Measurements from ENCODE around the gene CPT1C. TPM values are rescaled to one million over a fixed set of nuclear protein-coding genes. Genes with fewer than 3 reads are reported as not detected.

The CPT1C gene
- total RNA-seq, 2 donors from 2014 or later = 0.66 to 3.4 TPM

DNA sequence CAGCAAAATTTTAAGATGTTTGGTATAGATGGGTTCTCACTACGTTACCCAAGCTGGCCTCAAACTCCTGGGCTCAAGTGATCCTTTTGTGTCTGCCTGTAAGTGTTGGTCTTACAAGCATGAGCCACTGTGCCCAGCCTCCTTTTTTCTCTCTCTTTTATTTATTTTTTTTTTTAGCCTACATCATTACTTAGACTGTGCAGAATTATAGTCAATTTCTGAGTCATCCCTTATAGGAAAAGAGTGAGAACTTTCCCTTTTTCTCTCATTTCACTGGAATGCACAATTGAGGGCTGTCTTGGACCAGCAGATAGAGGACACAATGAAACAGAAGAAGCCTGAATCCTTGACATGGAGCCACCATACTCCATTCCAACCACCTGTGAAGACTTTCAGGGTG, 58.9 kb downstream of the CPT1C start:
- intact Hi-C loops (cut with DNase I) = no loop called here

DNA sequence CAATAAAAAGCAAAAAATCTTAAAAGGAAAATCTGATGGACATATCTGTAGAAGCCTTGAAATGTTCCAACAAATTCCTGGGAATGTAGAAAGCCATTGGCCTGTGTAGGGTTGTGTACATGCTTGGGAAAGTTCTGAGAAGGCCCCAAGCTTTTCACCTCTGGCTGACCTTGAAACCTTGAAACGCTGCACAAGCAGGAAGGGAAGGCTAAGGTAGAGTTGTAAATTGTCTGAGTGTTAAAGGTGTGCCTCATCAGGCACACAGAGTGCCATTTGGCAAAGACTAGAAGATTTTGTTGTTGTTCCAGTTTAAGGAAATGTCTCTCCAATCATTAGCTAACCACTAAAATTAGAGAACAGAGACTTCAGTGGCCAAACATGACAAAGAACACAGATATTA, 61.8 kb downstream of the CPT1C start:
- no peaks in the 10 kb centered on the region for H3K27me3 ChIP-seq
- intact Hi-C loops (cut with DNase I) = no loop called here

More for the DNA sequence above, 58.9 kb downstream of the CPT1C start:
- Histone ChIP-seq H3K27ac (no peak overlapping the region), H3K27me3 (no peaks in the 10 kb centered on the region), H3K4me1 (no peaks in the 10 kb centered on the region), H3K9me3 (no peaks in the 10 kb centered on the region), H3K4me3 (no peak overlapping the region), H3K36me3 (replicated peaks in 1 of 2; ENCODE audit: insufficient read depth in 1 of 2, low read depth in 2 of 2) (no peaks in the 10 kb centered on the region)
- TF ChIP-seq POLR2A (IDR thresholded peaks at IDR 0.05) = no peak
- TF ChIP-seq, protein P1, sequence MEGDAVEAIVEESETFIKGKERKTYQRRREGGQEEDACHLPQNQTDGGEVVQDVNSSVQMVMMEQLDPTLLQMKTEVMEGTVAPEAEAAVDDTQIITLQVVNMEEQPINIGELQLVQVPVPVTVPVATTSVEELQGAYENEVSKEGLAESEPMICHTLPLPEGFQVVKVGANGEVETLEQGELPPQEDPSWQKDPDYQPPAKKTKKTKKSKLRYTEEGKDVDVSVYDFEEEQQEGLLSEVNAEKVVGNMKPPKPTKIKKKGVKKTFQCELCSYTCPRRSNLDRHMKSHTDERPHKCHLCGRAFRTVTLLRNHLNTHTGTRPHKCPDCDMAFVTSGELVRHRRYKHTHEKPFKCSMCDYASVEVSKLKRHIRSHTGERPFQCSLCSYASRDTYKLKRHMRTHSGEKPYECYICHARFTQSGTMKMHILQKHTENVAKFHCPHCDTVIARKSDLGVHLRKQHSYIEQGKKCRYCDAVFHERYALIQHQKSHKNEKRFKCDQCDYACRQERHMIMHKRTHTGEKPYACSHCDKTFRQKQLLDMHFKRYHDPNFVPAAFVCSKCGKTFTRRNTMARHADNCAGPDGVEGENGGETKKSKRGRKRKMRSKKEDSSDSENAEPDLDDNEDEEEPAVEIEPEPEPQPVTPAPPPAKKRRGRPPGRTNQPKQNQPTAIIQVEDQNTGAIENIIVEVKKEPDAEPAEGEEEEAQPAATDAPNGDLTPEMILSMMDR (IDR thresholded peaks at IDR 0.05) = no peak
- 44 to 79% methylated on average over 1 of the region's 1 CpG for WGBS, 2 donors
- DNase-seq (no peak), ATAC-seq (no peak)

DNA sequence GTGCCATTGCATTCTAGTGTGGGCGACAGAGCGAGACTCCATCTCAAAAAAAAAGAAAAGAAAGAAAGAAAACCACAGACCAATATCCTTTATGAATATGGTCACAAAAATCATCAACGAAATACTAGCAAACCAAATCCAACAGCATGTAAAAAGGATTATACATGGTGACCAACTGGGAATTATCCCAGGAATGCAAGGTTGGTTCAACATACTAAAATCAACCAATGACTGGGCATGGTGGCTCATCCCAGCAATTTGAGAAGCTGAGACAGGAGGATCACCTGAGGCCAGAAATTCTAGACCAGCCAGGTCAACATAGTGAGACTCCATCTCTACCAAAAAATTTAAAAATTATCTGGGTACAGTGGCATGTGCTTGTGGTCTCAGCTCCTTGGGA, 65.0 kb downstream of the CPT1C start:
- Histone ChIP-seq H3K27ac (no peak overlapping the region), H3K9me3 (no peaks in the 10 kb centered on the region), H3K36me3 (replicated peaks in 1 of 2; ENCODE audit: insufficient read depth in 1 of 2, low read depth in 2 of 2) (no peaks in the 10 kb centered on the region), H3K4me1 (no peaks in the 10 kb centered on the region), H3K4me3 (no peak overlapping the region), H3K27me3 (no peaks in the 10 kb centered on the region)
- no peak for ATAC-seq
- intact Hi-C loops (cut with DNase I) = no loop called here
- no peak for TF ChIP-seq POLR2A (IDR thresholded peaks at IDR 0.05)
- TF ChIP-seq, protein P1 (IDR thresholded peaks at IDR 0.05) = no peak
- 85 to 91% methylated on average over 3 of the region's 3 CpGs for WGBS, 2 donors
- DNase-seq = no peak

More for the DNA sequence above, 61.8 kb downstream of the CPT1C start:
- Histone ChIP-seq H3K9me3 (no peaks in the 10 kb centered on the region), H3K4me3 (no peak overlapping the region), H3K36me3 (replicated peaks in 1 of 2; ENCODE audit: insufficient read depth in 1 of 2, low read depth in 2 of 2) (no peaks in the 10 kb centered on the region), H3K4me1 (no peaks in the 10 kb centered on the region), H3K27ac (no peak overlapping the region)
- no peak for TF ChIP-seq POLR2A (IDR thresholded peaks at IDR 0.05)
- WGBS, 2 donors = 36 to 50% methylated on average over 1 of the region's 1 CpG
- DNase-seq = no peak
- no peak for ATAC-seq

DNA sequence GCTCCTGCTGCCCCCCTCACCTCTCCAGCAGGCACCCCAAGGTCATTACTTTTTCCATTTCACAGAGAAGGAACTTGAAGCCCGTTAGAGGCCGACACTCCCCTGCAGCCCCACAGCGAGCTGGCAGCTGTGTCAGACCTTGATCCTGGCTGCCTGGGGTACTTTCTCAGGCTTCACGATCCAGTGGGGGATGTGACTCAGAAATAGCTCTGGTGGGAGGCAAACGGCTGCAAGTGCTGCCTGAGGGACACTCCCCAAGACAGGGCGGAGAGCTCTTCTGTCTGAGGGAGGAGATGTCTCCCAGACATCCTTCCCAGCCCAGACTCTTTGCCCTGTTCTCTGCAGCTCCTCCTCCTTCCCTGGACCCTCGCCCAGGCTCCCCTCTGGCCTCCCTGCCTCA, 67.4 kb downstream of the CPT1C start:
- no peak for DNase-seq
- no peak for TF ChIP-seq POLR2A (IDR thresholded peaks at IDR 0.05)
- TF ChIP-seq, protein P1 (IDR thresholded peaks at IDR 0.05) = no peak
- Histone ChIP-seq H3K4me3 (no peak overlapping the region), H3K27ac (no peak overlapping the region), H3K27me3 (no peaks in the 10 kb centered on the region), H3K9me3 (no peaks in the 10 kb centered on the region), H3K36me3 (replicated peaks in 1 of 2; ENCODE audit: insufficient read depth in 1 of 2, low read depth in 2 of 2) (no peaks in the 10 kb centered on the region), H3K4me1 (no peaks in the 10 kb centered on the region)
- intact Hi-C loops (cut with DNase I) = no loop called here
- no peak for ATAC-seq
- 20 to 25% methylated on average over 7 of the region's 7 CpGs for WGBS, 2 donors

DNA sequence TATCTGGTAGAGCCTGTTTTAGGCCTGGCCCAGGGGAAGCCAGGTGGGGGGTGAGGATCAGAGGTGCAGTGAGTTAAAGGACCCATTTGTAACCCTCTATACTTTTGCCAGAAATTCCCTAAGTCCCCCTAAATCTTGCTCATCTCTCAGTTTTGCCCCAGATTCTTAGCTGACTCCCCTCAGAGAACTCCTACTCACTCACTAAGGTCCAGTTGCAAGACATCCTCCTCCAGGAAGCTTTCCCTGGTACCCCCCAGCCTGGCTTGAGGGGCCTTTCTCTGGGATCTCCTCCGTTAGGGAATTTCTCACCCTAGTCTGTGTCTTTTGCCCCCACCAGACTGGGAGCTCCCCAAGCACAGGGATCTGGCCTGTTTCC, 70.3 kb downstream of the CPT1C start:
- Histone ChIP-seq H3K27ac (no peak overlapping the region), H3K4me3 (no peak overlapping the region), H3K4me1 (peaks cover 9% of the 10 kb centered on the region), H3K27me3 (no peaks in the 10 kb centered on the region), H3K9me3 (no peaks in the 10 kb centered on the region), H3K36me3 (replicated peaks in 1 of 2; ENCODE audit: insufficient read depth in 1 of 2, low read depth in 2 of 2) (no peaks in the 10 kb centered on the region)
- no peak for TF ChIP-seq POLR2A (IDR thresholded peaks at IDR 0.05)
- TF ChIP-seq, protein P1 (IDR thresholded peaks at IDR 0.05) = no peak
- no peak for ATAC-seq
- 63 to 64% methylated on average over 1 of the region's 1 CpG for WGBS, 2 donors
- DNase-seq = no peak
- intact Hi-C loops (cut with DNase I) = no loop called here

All from body of pancreas (tissue), 4 donors.